Thoracic aorta (tissue), 2 donors: ENCODE measurements around the gene TP53AIP1. TPM values are rescaled to one million over a fixed set of nuclear protein-coding genes. Genes with fewer than 3 reads are reported as not detected.

Experiments
- ATAC-seq: fragments of 150-250 bp; one replicate; pipeline ENCODE4 v1.8.0; 2017; ENCODE audit warnings: low read depth; ENCODE audit not compliant: insufficient number of reproducible peaks, low FRiP score
- DNase-seq: peaks from one replicate; pipeline ENCODE4 v3.0.0-alpha.2; 2020; ENCODE audit warnings: low spot score
- H3K27ac ChIP-seq, 2 donors: fragments of 200-600 bp; sonication (generic); 1 replicate in 1 of 2; 2 replicates in 1 of 2; pipeline ENCODE4 v1.5.1; 2016; ENCODE audit warnings: mild to moderate bottlenecking in 2 of 2, moderate library complexity in 2 of 2
- H3K27me3 ChIP-seq: fragments of 200-600 bp; sonication (generic); replicated peaks from 2 replicates; pipeline ENCODE4 v1.6.0; 2016; ENCODE audit warnings: mild to moderate bottlenecking; ENCODE audit not compliant: insufficient read depth
- H3K36me3 ChIP-seq: fragments of 200-600 bp; sonication (generic); one replicate; pipeline ENCODE4 v1.5.1; 2016
- H3K4me1 ChIP-seq, 2 donors: fragments of 200-600 bp; sonication (generic); 1 replicate in 1 of 2; 2 replicates in 1 of 2; pipeline versions ENCODE4 v1.5.1 to v1.6.0; 2016; ENCODE audit warnings: low read depth in 2 of 2, mild to moderate bottlenecking in 1 of 2; ENCODE audit not compliant: control insufficient read depth in 1 of 2
- H3K4me3 ChIP-seq: fragments of 200-600 bp; sonication (generic); 2 replicates; pipeline ENCODE4 v1.5.1; 2016; ENCODE audit warnings: mild to moderate bottlenecking
- H3K9me3 ChIP-seq: fragments of 200-600 bp; sonication (generic); 2 replicates; pipeline ENCODE4 v1.5.1; 2016
- CTCF ChIP-seq: fragments of 200-600 bp; sonication (generic); IDR thresholded peaks from one replicate; pipeline ENCODE4 v1.5.1; 2019; ENCODE audit warnings: antibody characterized with exemption
- total RNA-seq, 2 donors: library from RNA; depleted of rRNA; stranded (reverse); fragments of >200 nt; gene quantifications; one replicate each; pipeline versions ENCODE4 v1.1.0 to v1.2.3, GENCODE V29; 2016

The TP53AIP1 gene
- total RNA-seq, 2 donors from 2014 or later: not detected

GRCh38 chr11:128904656-128905344, 37.9 kb downstream of the TP53AIP1 start:
- Histone ChIP-seq H3K27ac (peak overlapping the region; percentile 6 to 47), H3K9me3 (no peaks in the 10 kb centered on the region), H3K4me3 (peak overlapping the region; percentile 90), H3K4me1 (peaks cover 6 to 33% of the 10 kb centered on the region in 2 donors), H3K36me3 (no peaks in the 10 kb centered on the region), H3K27me3 (no peaks in the 10 kb centered on the region)
- ATAC-seq (no peak), DNase-seq (no peak)
- TF ChIP-seq CTCF: no peak

- H3K4me3 ChIP-seq: no peak overlapping the region
- no peaks in the 10 kb centered on the region for H3K27me3 ChIP-seq
- H3K4me1 ChIP-seq: peaks cover 6 to 31% of the 10 kb centered on the region in 2 donors
These were observed 38.4 kb downstream of the TP53AIP1 start for GRCh38 chr11:128904303-128904655.

GRCh38 chr11:128903248-128904061, 39.2 kb downstream of the TP53AIP1 start:
- Histone ChIP-seq H3K4me3 (no peak overlapping the region), H3K27ac (no peak overlapping the region), H3K9me3 (no peaks in the 10 kb centered on the region), H3K4me1 (peaks cover 6 to 28% of the 10 kb centered on the region in 2 donors), H3K36me3 (no peaks in the 10 kb centered on the region), H3K27me3 (no peaks in the 10 kb centered on the region)
- DNase-seq (no peak), ATAC-seq (no peak)
- TF ChIP-seq CTCF: no peak

More at GRCh38 chr11:128904303-128904655, 38.4 kb downstream of the TP53AIP1 start:
- H3K9me3 ChIP-seq: no peaks in the 10 kb centered on the region
- ATAC-seq (no peak), DNase-seq (no peak)
- no peaks in the 10 kb centered on the region for H3K36me3 ChIP-seq
- no peak for TF ChIP-seq CTCF
- peak overlapping the region in 1 of 2 donors; percentile 47 for H3K27ac ChIP-seq

GRCh38 chr11:128902515-128903066, 40.1 kb downstream of the TP53AIP1 start:
- Histone ChIP-seq H3K9me3 (no peaks in the 10 kb centered on the region), H3K4me1 (peaks cover 9 to 30% of the 10 kb centered on the region in 2 donors), H3K27ac (no peak overlapping the region), H3K36me3 (no peaks in the 10 kb centered on the region), H3K27me3 (no peaks in the 10 kb centered on the region), H3K4me3 (no peak overlapping the region)
- TF ChIP-seq CTCF: no peak
- ATAC-seq (no peak), DNase-seq (no peak)
